PC-9 (cell line): ENCODE results near the gene TMEM98. TPM values are rescaled to one million over a fixed set of nuclear protein-coding genes. Genes with fewer than 3 reads are reported as not detected.

Experiments used
- BruUV-seq: library from RNA; stranded (reverse); fragments of 400-500 nt; replicated peaks from 2 replicates; lab custom pipeline; 2021; lab: Mats Ljungman, UMichigan
- CTCF ChIA-PET: fragments of 300-600 bp; sonication (Branson Sonifier 250); formaldehyde crosslinking; loops from one replicate; lab custom pipeline; 2022; ENCODE audit warnings: antibody characterized with exemption; lab: Charles Lee
- POLR2A ChIA-PET: fragments of 300-600 bp; sonication (Branson Sonifier 250); formaldehyde crosslinking; loops from one replicate; lab custom pipeline; 2022; ENCODE audit warnings: antibody characterized with exemption; ENCODE audit not compliant: unreplicated experiment; lab: Charles Lee
- DNase-seq, 2 experiments: peaks; one replicate each; pipeline versions ENCODE4 v3.0.0 to v3.0.0-alpha.2; 2015 to 2022; ENCODE audit warnings: mixed read lengths in 1 of 2
- H2AFZ ChIP-seq: fragments of 200-600 bp; sonication (generic); 2 replicates; pipeline ENCODE4 v1.8.1; 2017; ENCODE audit warnings: antibody characterized with exemption
- H3F3A ChIP-seq: fragments of 200-600 bp; sonication (generic); 2 replicates; pipeline ENCODE4 v1.8.1; 2017; ENCODE audit warnings: antibody characterized with exemption, mild to moderate bottlenecking, low read depth; ENCODE audit not compliant: insufficient read depth
- H3K27ac ChIP-seq: fragments of 200-600 bp; sonication (generic); 2 replicates; pipeline ENCODE4 v1.6.1; 2016; ENCODE audit warnings: mixed run types
- H3K27me3 ChIP-seq: fragments of 200-600 bp; sonication (generic); 2 replicates; pipeline ENCODE4 v1.6.1; 2016; ENCODE audit warnings: low read depth, mixed run types; ENCODE audit not compliant: insufficient read depth
- H3K36me3 ChIP-seq: fragments of 200-600 bp; sonication (generic); 2 replicates; pipeline ENCODE4 v1.6.1; 2016; ENCODE audit warnings: low read depth, mixed run types
- H3K4me1 ChIP-seq: fragments of 200-600 bp; sonication (generic); replicated peaks from 2 replicates; pipeline ENCODE4 v1.6.1; 2016; ENCODE audit warnings: mixed run types; ENCODE audit not compliant: insufficient read depth
- H3K4me2 ChIP-seq: fragments of 200-600 bp; sonication (generic); 2 replicates; pipeline ENCODE4 v1.6.1; 2017; ENCODE audit warnings: mixed run types
- H3K4me3 ChIP-seq: fragments of 200-600 bp; sonication (generic); 2 replicates; pipeline ENCODE4 v1.6.1; 2016; ENCODE audit warnings: mixed run types
- H3K79me2 ChIP-seq: fragments of 200-600 bp; sonication (generic); 2 replicates; pipeline ENCODE4 v1.6.1; 2017; ENCODE audit warnings: low read depth, mixed run types
- H3K9me2 ChIP-seq: fragments of 200-600 bp; sonication (generic); 2 replicates; pipeline ENCODE4 v1.8.1; 2017; ENCODE audit warnings: mild to moderate bottlenecking; ENCODE audit not compliant: insufficient read depth
- H3K9me3 ChIP-seq: fragments of 200-600 bp; sonication (generic); 2 replicates; pipeline ENCODE4 v1.8.1; 2016; ENCODE audit warnings: low read depth; ENCODE audit not compliant: insufficient read depth
- H4K20me1 ChIP-seq: fragments of 200-600 bp; sonication (generic); 2 replicates; pipeline ENCODE4 v1.8.1; 2017; ENCODE audit not compliant: insufficient read depth
- CTCF ChIP-seq: fragments of 200-600 bp; sonication (generic); conservative IDR thresholded peaks from 2 replicates; pipeline ENCODE4 v1.6.1; 2017; ENCODE audit warnings: mixed run types, antibody characterized with exemption, mild to moderate bottlenecking, moderate library complexity
- EZH2 ChIP-seq: fragments of 200-600 bp; sonication (generic); IDR thresholded peaks from 2 replicates; pipeline ENCODE4 v1.8.0; 2017; ENCODE audit warnings: antibody characterized with exemption, low read depth
- intact Hi-C: fragments of 100-400 bp; cut with micrococcal nuclease; formaldehyde crosslinking; loops from one replicate; pipeline ENCODE4 v1.10.0; 2022; ENCODE audit not compliant: unreplicated experiment
- total RNA-seq: library from RNA; stranded (reverse); gene quantifications from 2 replicates; pipeline ENCODE4 v1.2.3, GENCODE V29; 2021

The TMEM98 gene
- total RNA-seq, 1 experiment from 2014 or later, result not detected

GRCh38 chr17:32927201-32927723 is 691 bp upstream of the TMEM98 start:
- Histone ChIP-seq H3K27ac (no peak overlapping the region), H3K79me2 (no peaks in the 10 kb centered on the region), H3K9me2 (no peaks in the 10 kb centered on the region), H3K27me3 (peaks cover 52% of the 10 kb centered on the region), H3K4me3 (no peak overlapping the region), H2AFZ (no peak overlapping the region), H3K4me2 (no peak overlapping the region), H3K9me3 (no peaks in the 10 kb centered on the region), H4K20me1 (no peaks in the 10 kb centered on the region), H3K4me1 (no peaks in the 10 kb centered on the region), H3F3A (no peaks in the 10 kb centered on the region), H3K36me3 (no peaks in the 10 kb centered on the region)
- DNase-seq, result no peak
- intact Hi-C loops, result no loop called here
- POLR2A ChIA-PET, result no interaction called here
- CTCF ChIA-PET, result no interaction called here
- no TSS peak for BruUV-seq
- no peak for TF ChIP-seq CTCF

- H3K4me2 ChIP-seq, result no peak overlapping the region
- ChIA-PET CTCF (interaction anchor here (0.7 kb wide), 1 partner anchor 15 kb away, joined by 4 read pairs; no protein-coding TSS in a partner anchor), POLR2A (no interaction called here)
These were observed 908 bp downstream of the TMEM98 start for GRCh38 chr17:32928586-32929535.

DNA sequence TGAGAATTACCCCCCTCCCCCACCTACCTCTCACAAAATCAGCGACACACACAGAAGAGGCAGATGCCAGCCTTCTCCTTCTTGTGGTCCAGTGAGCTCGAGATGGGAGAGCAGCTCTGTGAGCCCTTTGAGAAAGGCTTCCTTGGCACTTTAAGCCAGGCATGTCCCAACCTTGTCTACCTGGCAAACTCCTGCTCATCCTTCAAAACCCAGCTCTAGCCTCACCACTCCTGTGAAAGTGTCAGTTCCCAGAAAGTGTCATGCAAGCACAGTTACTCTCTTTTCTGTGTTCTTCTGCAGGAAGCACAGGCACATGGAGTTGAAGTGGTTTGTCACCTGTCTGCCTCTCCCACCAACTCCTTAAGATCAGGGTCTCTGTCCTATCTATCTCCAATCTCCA is 1.6 kb downstream of the TMEM98 start:
- H3K36me3 ChIP-seq, result no peaks in the 10 kb centered on the region
- no peak overlapping the region for H3K27ac ChIP-seq
- H3F3A ChIP-seq, result no peaks in the 10 kb centered on the region
- intact Hi-C loops, result no loop called here
- H3K4me1 ChIP-seq, result no peaks in the 10 kb centered on the region
- no peak overlapping the region for H3K4me3 ChIP-seq
- H4K20me1 ChIP-seq, result no peaks in the 10 kb centered on the region
- H3K4me2 ChIP-seq, result no peak overlapping the region
- no TSS peak for BruUV-seq
- H3K27me3 ChIP-seq, result peaks cover 75% of the 10 kb centered on the region
- H2AFZ ChIP-seq, result no peak overlapping the region
- POLR2A ChIA-PET, result no interaction called here
- no peak for DNase-seq
- no peaks in the 10 kb centered on the region for H3K9me2 ChIP-seq
- H3K9me3 ChIP-seq, result no peaks in the 10 kb centered on the region
- CTCF ChIA-PET, result interaction anchor here (0.6 to 0.7 kb wide), 2 partner anchors 15 to 1141 kb away, joined by 3 to 4 read pairs; no protein-coding TSS in a partner anchor
- H3K79me2 ChIP-seq, result no peaks in the 10 kb centered on the region
- TF ChIP-seq CTCF, result no peak
- no peak for TF ChIP-seq EZH2

More at GRCh38 chr17:32928586-32929535, 908 bp downstream of the TMEM98 start:
- intact Hi-C loops, result no loop called here
- no peaks in the 10 kb centered on the region for H3K9me2 ChIP-seq
- TF ChIP-seq EZH2, result no peak
- no peak for TF ChIP-seq CTCF
- H3K79me2 ChIP-seq, result no peaks in the 10 kb centered on the region
- H3K4me3 ChIP-seq, result no peak overlapping the region
- H3K4me1 ChIP-seq, result no peaks in the 10 kb centered on the region
- no TSS peak for BruUV-seq
- H3K36me3 ChIP-seq, result no peaks in the 10 kb centered on the region
- H2AFZ ChIP-seq, result no peak overlapping the region
- H3F3A ChIP-seq, result no peaks in the 10 kb centered on the region
- H4K20me1 ChIP-seq, result no peaks in the 10 kb centered on the region
- H3K9me3 ChIP-seq, result no peaks in the 10 kb centered on the region
- H3K27me3 ChIP-seq, result peaks cover 68% of the 10 kb centered on the region
- DNase-seq, result no peak
- H3K27ac ChIP-seq, result no peak overlapping the region
